ENCODE measurements around the gene FAM171A2. TPM values are rescaled to one million over a fixed set of nuclear protein-coding genes. Genes with fewer than 3 reads are reported as not detected.
A peak's percentile ranks its signal among the peaks of the same experiment; 100 is the strongest.

Gene FAM171A2
- total RNA-seq, 2 donors from 2014 or later, result 45.7 to 51.9 TPM

DNA sequence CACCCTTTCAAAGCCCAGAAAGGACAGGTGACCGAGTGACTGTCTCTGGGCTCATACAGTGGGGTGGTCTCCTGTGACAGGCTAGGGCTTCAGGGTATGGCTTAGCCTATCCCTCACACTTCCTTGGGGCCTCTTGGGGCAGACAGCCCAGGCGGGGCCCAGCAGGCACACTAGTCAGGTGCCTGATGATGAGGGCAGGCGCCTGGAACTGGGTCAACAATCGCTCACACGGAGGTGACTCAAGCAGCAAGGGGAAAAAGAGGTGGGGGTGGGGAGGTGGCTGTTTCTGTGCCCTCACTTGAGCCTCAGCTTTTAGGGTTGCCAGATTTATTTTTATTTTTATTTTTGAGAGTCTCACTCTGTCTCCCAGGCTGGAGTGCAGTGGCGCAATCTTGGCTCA is 25.0 kb downstream of the FAM171A2 start:
- H3K36me3 ChIP-seq (ENCODE audit: control insufficient read depth, insufficient read depth, low read length), result no peaks in the 10 kb centered on the region
- no peak overlapping the region for H3K27ac ChIP-seq (ENCODE audit: low read depth, low read length)
- 61 to 74% methylated on average over 5 to 6 of the region's 6 CpGs for WGBS, 2 experiments (ENCODE audit: insufficient coverage in 1 of 2, insufficient read length in 1 of 2)
- DNase-seq, result peak; percentile 53
- peaks cover 20% of the 10 kb centered on the region for H3K27me3 ChIP-seq (ENCODE audit: control insufficient read depth, insufficient read depth, low read length, poor library complexity, severe bottlenecking)
- no peaks in the 10 kb centered on the region for H3K4me1 Mint-ChIP-seq
- no peak overlapping the region for H3K9ac ChIP-seq (ENCODE audit: extremely low read depth, low read length, poor library complexity, severe bottlenecking)
- H3K4me3 ChIP-seq (ENCODE audit: low read length), result no peak overlapping the region
- no peaks in the 10 kb centered on the region for H3K9me3 ChIP-seq (ENCODE audit: control insufficient read depth, low read length)
- no peak overlapping the region for H3K4me3 Mint-ChIP-seq
- peaks cover 37% of the 10 kb centered on the region for H3K27me3 Mint-ChIP-seq (ENCODE audit: insufficient read depth)
- no peaks in the 10 kb centered on the region for H3K9me3 Mint-ChIP-seq
- TF ChIP-seq, protein P1, sequence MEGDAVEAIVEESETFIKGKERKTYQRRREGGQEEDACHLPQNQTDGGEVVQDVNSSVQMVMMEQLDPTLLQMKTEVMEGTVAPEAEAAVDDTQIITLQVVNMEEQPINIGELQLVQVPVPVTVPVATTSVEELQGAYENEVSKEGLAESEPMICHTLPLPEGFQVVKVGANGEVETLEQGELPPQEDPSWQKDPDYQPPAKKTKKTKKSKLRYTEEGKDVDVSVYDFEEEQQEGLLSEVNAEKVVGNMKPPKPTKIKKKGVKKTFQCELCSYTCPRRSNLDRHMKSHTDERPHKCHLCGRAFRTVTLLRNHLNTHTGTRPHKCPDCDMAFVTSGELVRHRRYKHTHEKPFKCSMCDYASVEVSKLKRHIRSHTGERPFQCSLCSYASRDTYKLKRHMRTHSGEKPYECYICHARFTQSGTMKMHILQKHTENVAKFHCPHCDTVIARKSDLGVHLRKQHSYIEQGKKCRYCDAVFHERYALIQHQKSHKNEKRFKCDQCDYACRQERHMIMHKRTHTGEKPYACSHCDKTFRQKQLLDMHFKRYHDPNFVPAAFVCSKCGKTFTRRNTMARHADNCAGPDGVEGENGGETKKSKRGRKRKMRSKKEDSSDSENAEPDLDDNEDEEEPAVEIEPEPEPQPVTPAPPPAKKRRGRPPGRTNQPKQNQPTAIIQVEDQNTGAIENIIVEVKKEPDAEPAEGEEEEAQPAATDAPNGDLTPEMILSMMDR (conservative IDR thresholded peaks at IDR 0.05), result no peak
- no peak overlapping the region for H3K27ac Mint-ChIP-seq
- no peaks in the 10 kb centered on the region for H3K4me1 ChIP-seq (ENCODE audit: control insufficient read depth, insufficient read depth, low read length)
- no peaks in the 10 kb centered on the region for H3K36me3 Mint-ChIP-seq (ENCODE audit: low read depth)

DNA sequence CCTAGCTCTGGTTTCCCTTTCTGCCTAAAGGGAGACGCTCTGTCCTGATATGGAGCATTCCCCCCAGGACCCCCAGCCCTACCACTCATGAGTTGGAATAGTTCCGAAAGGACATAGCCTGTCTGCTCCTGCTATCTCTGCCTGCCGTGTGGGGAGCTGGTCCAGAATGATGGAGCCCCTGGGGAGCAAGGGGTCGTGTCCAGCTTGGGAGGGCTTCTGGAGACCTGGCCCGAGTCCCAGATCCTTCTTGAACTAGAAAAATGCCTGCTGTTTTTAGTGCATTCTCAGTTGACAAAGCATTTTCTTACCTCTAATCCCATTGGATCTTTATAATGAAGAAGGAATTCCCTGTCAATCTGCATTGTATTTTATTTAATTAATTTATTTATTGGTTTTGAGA is 27.7 kb downstream of the FAM171A2 start:
- TF ChIP-seq, protein P1 (conservative IDR thresholded peaks at IDR 0.05), result no peak
- Histone ChIP-seq H3K9ac (ENCODE audit: extremely low read depth, low read length, poor library complexity, severe bottlenecking) (no peak overlapping the region), H3K27me3 (ENCODE audit: control insufficient read depth, insufficient read depth, low read length, poor library complexity, severe bottlenecking) (no peaks in the 10 kb centered on the region), H3K4me1 (ENCODE audit: control insufficient read depth, insufficient read depth, low read length) (no peaks in the 10 kb centered on the region), H3K4me3 (ENCODE audit: low read length) (no peak overlapping the region), H3K36me3 (ENCODE audit: control insufficient read depth, insufficient read depth, low read length) (no peaks in the 10 kb centered on the region), H3K27ac (ENCODE audit: low read depth, low read length) (no peak overlapping the region), H3K9me3 (ENCODE audit: control insufficient read depth, low read length) (no peaks in the 10 kb centered on the region)
- WGBS, 2 experiments (ENCODE audit: insufficient coverage in 1 of 2, insufficient read length in 1 of 2), result 46 to 66% methylated on average over 4 to 5 of the region's 5 CpGs
- no peak for DNase-seq
- H3K4me3 Mint-ChIP-seq, result no peak overlapping the region
- H3K27ac Mint-ChIP-seq, result no peak overlapping the region
- no peaks in the 10 kb centered on the region for H3K9me3 Mint-ChIP-seq
- peaks cover 10% of the 10 kb centered on the region for H3K27me3 Mint-ChIP-seq (ENCODE audit: insufficient read depth)
- no peaks in the 10 kb centered on the region for H3K36me3 Mint-ChIP-seq (ENCODE audit: low read depth)
- H3K4me1 Mint-ChIP-seq, result no peaks in the 10 kb centered on the region

DNA sequence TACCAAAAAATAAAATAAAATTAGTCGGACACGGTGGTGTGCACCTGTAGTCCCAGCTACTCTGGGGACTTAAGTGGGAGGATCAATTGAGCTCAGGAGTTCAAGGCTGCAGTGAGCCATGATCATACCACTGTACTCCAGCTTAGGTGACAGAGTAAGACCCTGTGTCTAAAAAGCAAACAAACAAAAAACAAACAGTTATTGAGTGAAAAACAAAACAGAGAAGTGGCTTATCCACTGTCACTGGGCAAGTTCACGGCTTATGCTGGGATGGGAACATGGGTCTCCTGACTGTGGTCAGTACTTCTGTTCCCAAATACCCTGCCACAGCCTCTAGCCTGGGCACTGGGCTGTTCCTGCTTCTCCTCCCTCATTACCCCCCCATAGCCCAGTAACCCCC is 28.1 kb downstream of the FAM171A2 start:
- Histone ChIP-seq H3K9me3 (ENCODE audit: control insufficient read depth, low read length) (no peaks in the 10 kb centered on the region), H3K27me3 (ENCODE audit: control insufficient read depth, insufficient read depth, low read length, poor library complexity, severe bottlenecking) (no peaks in the 10 kb centered on the region), H3K9ac (ENCODE audit: extremely low read depth, low read length, poor library complexity, severe bottlenecking) (no peak overlapping the region), H3K4me1 (ENCODE audit: control insufficient read depth, insufficient read depth, low read length) (no peaks in the 10 kb centered on the region), H3K36me3 (ENCODE audit: control insufficient read depth, insufficient read depth, low read length) (no peaks in the 10 kb centered on the region), H3K27ac (ENCODE audit: low read depth, low read length) (no peak overlapping the region), H3K4me3 (ENCODE audit: low read length) (no peak overlapping the region)
- Mint-ChIP-seq H3K4me3 (no peak overlapping the region), H3K27ac (no peak overlapping the region), H3K36me3 (ENCODE audit: low read depth) (no peaks in the 10 kb centered on the region), H3K4me1 (no peaks in the 10 kb centered on the region), H3K27me3 (ENCODE audit: insufficient read depth) (peaks cover 10% of the 10 kb centered on the region), H3K9me3 (no peaks in the 10 kb centered on the region)
- WGBS, 2 experiments (ENCODE audit: insufficient coverage in 1 of 2, insufficient read length in 1 of 2), result 89 to 92% methylated on average over 2 to 3 of the region's 3 CpGs
- no peak for DNase-seq
- TF ChIP-seq, protein P1 (conservative IDR thresholded peaks at IDR 0.05), result no peak

Measured in endodermal cell (in vitro differentiated cells).